DOHH2 (cell line): ENCODE measurements around the gene MCC.

Source experiments
- H3F3A ChIP-seq: fragments of 200-600 bp; sonication (generic), shearing (Covaris generic); 2 replicates; pipeline ENCODE4 v1.6.0; 2016; ENCODE audit warnings: antibody characterized with exemption, mild to moderate bottlenecking; ENCODE audit not compliant: control insufficient read depth, insufficient read depth
- H3K27ac ChIP-seq: fragments of 200-600 bp; sonication (generic); 2 replicates; pipeline ENCODE4 v1.5.1; 2014; ENCODE audit warnings: low read depth, mild to moderate bottlenecking, low read length, moderate library complexity
- H3K27me3 ChIP-seq: fragments of 200-600 bp; sonication (generic); 2 replicates; pipeline ENCODE4 v1.6.1; 2014; ENCODE audit warnings: mild to moderate bottlenecking, low read length, mixed read lengths; ENCODE audit not compliant: control insufficient read depth
- H3K36me3 ChIP-seq: fragments of 200-600 bp; sonication (generic); 2 replicates; pipeline ENCODE4 v1.6.1; 2014; ENCODE audit warnings: mild to moderate bottlenecking, low read length, moderate library complexity, mixed read lengths; ENCODE audit not compliant: control insufficient read depth
- H3K4me1 ChIP-seq: fragments of 200-600 bp; sonication (generic); 2 replicates; pipeline ENCODE4 v1.6.1; 2014; ENCODE audit warnings: mild to moderate bottlenecking, low read length, mixed read lengths; ENCODE audit not compliant: control insufficient read depth
- H3K4me2 ChIP-seq: fragments of 200-600 bp; sonication (generic); 2 replicates; pipeline ENCODE4 v1.6.0; 2014; ENCODE audit warnings: mild to moderate bottlenecking, low read length, moderate library complexity
- H3K4me3 ChIP-seq: fragments of 200-600 bp; sonication (generic); 2 replicates; pipeline ENCODE4 v1.5.1; 2014; ENCODE audit warnings: mild to moderate bottlenecking, low read length, mixed read lengths
- H3K79me2 ChIP-seq: fragments of 200-600 bp; sonication (generic); 2 replicates; pipeline ENCODE4 v1.6.1; 2014; ENCODE audit warnings: mild to moderate bottlenecking, low read length, mixed read lengths; ENCODE audit not compliant: control insufficient read depth
- H3K9me2 ChIP-seq: fragments of 200-600 bp; sonication (generic); replicated peaks from 2 replicates; pipeline ENCODE4 v1.6.1; 2014; ENCODE audit warnings: mild to moderate bottlenecking, low read length, mixed read lengths; ENCODE audit not compliant: control insufficient read depth
- H3K9me3 ChIP-seq: fragments of 200-600 bp; sonication (generic); 2 replicates; pipeline ENCODE4 v1.6.1; 2014; ENCODE audit warnings: antibody characterized with exemption, low read length, mixed read lengths; ENCODE audit not compliant: control insufficient read depth, insufficient read depth
- H4K20me1 ChIP-seq: fragments of 200-600 bp; sonication (generic); 2 replicates; pipeline ENCODE4 v1.6.0; 2014; ENCODE audit warnings: low read depth, mild to moderate bottlenecking, antibody characterized with exemption, low read length, moderate library complexity; ENCODE audit not compliant: control insufficient read depth, insufficient read depth
- EZH2phosphoT487 ChIP-seq: fragments of 200-600 bp; sonication (generic); IDR thresholded peaks from 2 replicates; pipeline ENCODE4 v1.6.1; 2017; ENCODE audit warnings: borderline replicate concordance, mild to moderate bottlenecking, antibody characterized with exemption, low read length, moderate library complexity, mixed read lengths
- TF ChIP-seq, protein P1 (sequence below): fragments of 200-600 bp; sonication (generic); IDR thresholded peaks from one replicate; pipeline ENCODE4 v1.5.1; 2014; ENCODE audit warnings: antibody characterized with exemption, mild to moderate bottlenecking, low read depth, low read length; ENCODE audit not compliant: poor library complexity, severe bottlenecking

MCC gene

DNA sequence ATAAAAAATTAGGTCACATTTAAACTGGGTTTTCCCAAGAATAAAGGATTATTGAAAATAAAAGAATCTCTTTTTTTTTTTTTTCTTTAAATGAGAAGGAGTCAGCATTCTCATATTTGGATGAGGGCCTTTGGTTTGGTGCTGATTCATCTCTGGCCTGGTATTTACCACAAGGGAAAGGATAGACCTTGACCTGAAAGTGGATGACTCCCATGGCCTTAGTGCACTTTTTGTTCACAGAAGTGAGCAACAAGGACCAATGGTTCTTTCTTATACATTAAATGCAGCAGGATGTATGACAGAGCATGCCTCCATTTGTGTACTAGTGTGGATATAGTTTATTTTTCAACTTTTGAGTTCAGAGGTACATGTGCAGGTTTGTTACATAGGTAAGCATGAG is 32.2 kb upstream of the MCC start:
- Histone ChIP-seq H3K4me2 (no peak overlapping the region), H3F3A (no peaks in the 10 kb centered on the region; the same call in none of the 2 replicates), H3K4me1 (peaks cover 39% of the 10 kb centered on the region), H3K79me2 (peaks cover 71% of the 10 kb centered on the region), H3K27me3 (no peaks in the 10 kb centered on the region), H3K4me3 (no peak overlapping the region), H3K9me3 (no peaks in the 10 kb centered on the region), H4K20me1 (no peaks in the 10 kb centered on the region), H3K36me3 (peaks cover 46% of the 10 kb centered on the region), H3K9me2 (no peaks in the 10 kb centered on the region), H3K27ac (no peak overlapping the region)
- no peak for TF ChIP-seq EZH2phosphoT487
- TF ChIP-seq, protein P1, sequence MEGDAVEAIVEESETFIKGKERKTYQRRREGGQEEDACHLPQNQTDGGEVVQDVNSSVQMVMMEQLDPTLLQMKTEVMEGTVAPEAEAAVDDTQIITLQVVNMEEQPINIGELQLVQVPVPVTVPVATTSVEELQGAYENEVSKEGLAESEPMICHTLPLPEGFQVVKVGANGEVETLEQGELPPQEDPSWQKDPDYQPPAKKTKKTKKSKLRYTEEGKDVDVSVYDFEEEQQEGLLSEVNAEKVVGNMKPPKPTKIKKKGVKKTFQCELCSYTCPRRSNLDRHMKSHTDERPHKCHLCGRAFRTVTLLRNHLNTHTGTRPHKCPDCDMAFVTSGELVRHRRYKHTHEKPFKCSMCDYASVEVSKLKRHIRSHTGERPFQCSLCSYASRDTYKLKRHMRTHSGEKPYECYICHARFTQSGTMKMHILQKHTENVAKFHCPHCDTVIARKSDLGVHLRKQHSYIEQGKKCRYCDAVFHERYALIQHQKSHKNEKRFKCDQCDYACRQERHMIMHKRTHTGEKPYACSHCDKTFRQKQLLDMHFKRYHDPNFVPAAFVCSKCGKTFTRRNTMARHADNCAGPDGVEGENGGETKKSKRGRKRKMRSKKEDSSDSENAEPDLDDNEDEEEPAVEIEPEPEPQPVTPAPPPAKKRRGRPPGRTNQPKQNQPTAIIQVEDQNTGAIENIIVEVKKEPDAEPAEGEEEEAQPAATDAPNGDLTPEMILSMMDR, result no peak

DNA sequence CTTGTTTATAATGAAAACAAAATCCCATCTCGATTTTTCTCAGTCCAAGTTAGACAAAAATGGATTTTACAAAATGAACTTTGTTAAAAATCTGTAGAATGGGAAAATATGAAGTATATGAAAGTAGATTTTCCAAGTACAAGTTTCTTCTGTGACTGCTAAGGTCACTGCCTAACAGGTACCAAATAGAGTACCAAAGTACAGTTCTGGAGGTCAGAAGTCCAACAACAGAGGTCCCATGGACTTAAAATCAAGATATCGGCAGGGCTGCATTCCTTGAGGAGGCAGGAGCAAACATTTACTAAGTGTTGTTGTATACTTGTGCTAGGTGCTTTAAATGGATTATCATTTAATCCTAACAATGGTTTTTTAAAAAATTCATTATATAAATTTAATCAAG is 31.2 kb upstream of the MCC start:
- peaks cover 37% of the 10 kb centered on the region for H3K4me1 ChIP-seq
- TF ChIP-seq EZH2phosphoT487, result no peak
- TF ChIP-seq, protein P1, result no peak
- no peak overlapping the region for H3K4me2 ChIP-seq
- no peaks in the 10 kb centered on the region for H3K9me3 ChIP-seq
- no peak overlapping the region for H3K4me3 ChIP-seq
- peaks cover 76% of the 10 kb centered on the region for H3K79me2 ChIP-seq
- H4K20me1 ChIP-seq, result no peaks in the 10 kb centered on the region
- H3K27ac ChIP-seq, result no peak overlapping the region
- no peaks in the 10 kb centered on the region for H3K27me3 ChIP-seq
- no peaks in the 10 kb centered on the region; the same call in 1 of the 2 replicates for H3F3A ChIP-seq
- H3K36me3 ChIP-seq, result peaks cover 43% of the 10 kb centered on the region
- H3K9me2 ChIP-seq, result no peaks in the 10 kb centered on the region

DNA sequence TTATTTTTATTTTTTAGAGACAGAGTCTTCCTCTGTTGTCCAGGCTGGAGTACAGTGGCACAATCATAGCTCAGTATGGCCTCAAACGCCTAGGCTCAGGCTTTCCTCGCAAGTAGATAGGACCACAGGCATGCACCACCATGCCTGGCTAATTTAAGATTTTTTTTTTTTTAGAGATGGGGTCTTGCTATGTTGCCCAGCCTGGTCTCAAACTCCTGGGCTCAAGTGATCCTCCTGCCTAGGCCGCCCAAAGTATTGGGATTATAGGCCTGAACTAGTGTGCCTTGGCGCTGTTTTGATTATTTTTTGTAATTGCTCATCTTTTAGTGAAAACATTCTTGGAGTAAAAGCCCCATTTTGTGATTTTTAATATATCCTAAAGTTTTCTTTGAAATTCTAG is 30.6 kb upstream of the MCC start:
- Histone ChIP-seq H3K36me3 (peaks cover 40% of the 10 kb centered on the region), H3K4me2 (no peak overlapping the region), H3F3A (no peaks in the 10 kb centered on the region; the same call in 1 of the 2 replicates), H4K20me1 (no peaks in the 10 kb centered on the region), H3K79me2 (peaks cover 77% of the 10 kb centered on the region), H3K27me3 (no peaks in the 10 kb centered on the region), H3K4me1 (peaks cover 33% of the 10 kb centered on the region), H3K27ac (no peak overlapping the region), H3K9me2 (no peaks in the 10 kb centered on the region), H3K9me3 (no peaks in the 10 kb centered on the region), H3K4me3 (no peak overlapping the region)
- TF ChIP-seq, protein P1, result no peak
- TF ChIP-seq EZH2phosphoT487, result no peak
